Panc1 (cell line): ENCODE data around the gene PAX7. TPM values are rescaled to one million over a fixed set of nuclear protein-coding genes. Genes with fewer than 3 reads are reported as not detected.
A peak's percentile ranks its signal among the peaks of the same experiment; 100 is the strongest.

ENCODE experiments used
- ATAC-seq: fragments of 200-7000 bp; cut with Tn5 transposase; 2 replicates; pipeline ENCODE4 v1.9.1; 2020; ENCODE audit warnings: mild to moderate bottlenecking, moderate library complexity
- BruUV-seq: library from RNA; stranded (reverse); fragments of 400-500 nt; replicated peaks from 2 replicates; lab custom pipeline; 2021; lab: Mats Ljungman, UMichigan
- CTCF ChIA-PET: fragments of 300-600 bp; sonication (Branson Sonifier 250); formaldehyde crosslinking; loops from one replicate; lab custom pipeline; 2022; ENCODE audit warnings: antibody characterized with exemption; lab: Charles Lee
- POLR2A ChIA-PET: fragments of 300-600 bp; sonication (Branson Sonifier 250); formaldehyde crosslinking; loops from one replicate; lab custom pipeline; 2022; ENCODE audit warnings: antibody characterized with exemption; lab: Charles Lee
- DNase-seq: peaks from one replicate; pipeline ENCODE4 v3.0.0-alpha.2; 2010; ENCODE audit warnings: low read depth, low spot score
- H3K27ac ChIP-seq: 2 replicates; pipeline ENCODE4 v1.5.1; 2011; ENCODE audit warnings: mild to moderate bottlenecking, low read length, inconsistent platforms
- H3K27me3 ChIP-seq: fragments of 200-500 bp; sonication (Bioruptor generic); 2 replicates; pipeline ENCODE4 v1.6.0; 2014; ENCODE audit warnings: low read length, inconsistent platforms; ENCODE audit not compliant: control insufficient read depth, insufficient read depth
- H3K36me3 ChIP-seq: fragments of 200-500 bp; sonication (Bioruptor generic); 2 replicates; pipeline ENCODE4 v1.5.1; 2014; ENCODE audit warnings: inconsistent platforms, mild to moderate bottlenecking, low read length, moderate library complexity; ENCODE audit not compliant: control insufficient read depth, insufficient read depth
- H3K4me1 ChIP-seq: 2 replicates; pipeline ENCODE4 v1.5.1; 2011; ENCODE audit warnings: inconsistent platforms, mild to moderate bottlenecking, low read length, moderate library complexity; ENCODE audit not compliant: control insufficient read depth, insufficient read depth
- H3K4me3 ChIP-seq, 2 experiments: 2 replicates each; pipeline ENCODE4 v1.5.1; 2011 to 2012; ENCODE audit warnings: low read depth in 2 of 2, low read length in 2 of 2, mild to moderate bottlenecking in 2 of 2, inconsistent platforms in 1 of 2, moderate library complexity in 1 of 2
- H3K9me3 ChIP-seq: fragments of 200-500 bp; sonication (Bioruptor generic); 2 replicates; pipeline ENCODE4 v1.5.1; 2014; ENCODE audit warnings: low read depth, mild to moderate bottlenecking, inconsistent platforms, low read length, moderate library complexity; ENCODE audit not compliant: control insufficient read depth, insufficient read depth
- CTCF ChIP-seq: fragments of 450-650 bp; IDR thresholded peaks from 2 replicates; pipeline ENCODE4 v1.5.1; 2017; ENCODE audit warnings: mild to moderate bottlenecking
- POLR2AphosphoS5 ChIP-seq: IDR thresholded peaks from 2 replicates; pipeline ENCODE4 v1.6.1; 2012; ENCODE audit warnings: mild to moderate bottlenecking, low read depth, low read length, moderate library complexity
- REST ChIP-seq, 2 experiments: IDR thresholded peaks; 2 replicates each; pipeline ENCODE4 v1.6.1; 2011 to 2012; ENCODE audit warnings: low read depth in 2 of 2, control low read depth in 1 of 2, low read length in 1 of 2, mild to moderate bottlenecking in 1 of 2, moderate library complexity in 1 of 2; ENCODE audit not compliant: insufficient read depth in 1 of 2
- SIN3A ChIP-seq: IDR thresholded peaks from 2 replicates; pipeline ENCODE4 v1.6.1; 2012; ENCODE audit warnings: low read depth, mild to moderate bottlenecking, low read length, moderate library complexity, borderline replicate concordance; ENCODE audit not compliant: insufficient read depth
- TCF7L2 ChIP-seq: IDR thresholded peaks from 2 replicates; pipeline ENCODE4 v1.6.1; 2011; ENCODE audit warnings: mild to moderate bottlenecking, low read depth, low read length, inconsistent platforms
- in situ Hi-C: cut with HindIII; loops from 2 replicates; pipeline ENCODE4 v1.10.0; 2016; ENCODE audit warnings: low sequenced_read_pairs, low pct_unique_long_range_greater_than_20kb
- intact Hi-C: fragments of 100-400 bp; cut with micrococcal nuclease; formaldehyde crosslinking; loops from one replicate; pipeline ENCODE4 v1.10.0; 2022; ENCODE audit not compliant: unreplicated experiment
- total RNA-seq: library from RNA; stranded (reverse); gene quantifications from one replicate; pipeline ENCODE4 v1.2.1, GENCODE V29; 2021; ENCODE audit not compliant: unreplicated experiment

Gene PAX7
- total RNA-seq, 1 experiment from 2014 or later: not detected

GRCh38 chr1:18652791-18653190, 22.1 kb downstream of the PAX7 start:
- H3K27ac ChIP-seq: no peak overlapping the region
- H3K27me3 ChIP-seq: peaks cover 13% of the 10 kb centered on the region; the same call in 1 of the 2 replicates
- H3K9me3 ChIP-seq: no peaks in the 10 kb centered on the region
- CTCF ChIA-PET: no interaction called here
- ATAC-seq: no peak
- H3K4me3 ChIP-seq: no peak overlapping the region
- intact Hi-C loops (no loop called here), in situ Hi-C loops (no loop called here)
- TF ChIP-seq CTCF (no peak), POLR2AphosphoS5 (no peak), TCF7L2 (no peak), SIN3A (no peak), REST (IDR thresholded peaks at IDR 0.05; ENCODE audit: insufficient read depth in 1 of 2, low read depth in 2 of 2, low read length in 1 of 2) (no peak)
- H3K36me3 ChIP-seq: no peaks in the 10 kb centered on the region
- H3K4me1 ChIP-seq: no peaks in the 10 kb centered on the region
- no TSS peak for BruUV-seq
- DNase-seq: no peak
- POLR2A ChIA-PET: no interaction called here

- DNase-seq (no peak), ATAC-seq (no peak)
- ChIA-PET CTCF (no interaction called here), POLR2A (no interaction called here)
- in situ Hi-C loops: no loop called here
- intact Hi-C loops: no loop called here
- H3K27me3 ChIP-seq: peaks cover 13% of the 10 kb centered on the region; the same call in 1 of the 2 replicates
- H3K27ac ChIP-seq: no peak overlapping the region
- H3K4me3 ChIP-seq: no peak overlapping the region
- H3K36me3 ChIP-seq: no peaks in the 10 kb centered on the region
- TF ChIP-seq SIN3A (no peak), REST (IDR thresholded peaks at IDR 0.05; ENCODE audit: insufficient read depth in 1 of 2, low read depth in 2 of 2, low read length in 1 of 2) (peak; percentile 75; a peak in 3 of 4 replicates), TCF7L2 (no peak)
- no TSS peak for BruUV-seq
- no peaks in the 10 kb centered on the region for H3K9me3 ChIP-seq
- no peaks in the 10 kb centered on the region for H3K4me1 ChIP-seq
Observed at GRCh38 chr1:18653367-18653766, 22.7 kb downstream of the PAX7 start.
